Central memory CD8-positive, alpha-beta T cell (primary cell): Measurements from ENCODE around the gene CYP3A5.
A peak's percentile ranks its signal among the peaks of the same experiment; 100 is the strongest.

ENCODE experiments used
- ATAC-seq: fragments of 150-1000 bp; cut with Tn5 transposase; replicated peaks from 2 replicates; pipeline ENCODE4 v1.10.0; 2022; ENCODE audit warnings: mild to moderate bottlenecking, moderate FRiP score, moderate number of reproducible peaks; ENCODE audit not compliant: poor library complexity, severe bottlenecking; ENCODE audit errors: extremely low read depth
- DNase-seq, 2 donors: peaks; one replicate each; pipeline ENCODE4 v3.0.0; 2021; ENCODE audit warnings: low spot score in 2 of 2
- H3K27ac Mint-ChIP-seq: one replicate; pipeline ENCODE4 v1.8.0; 2022; ENCODE audit warnings: low read depth, mild to moderate bottlenecking, moderate library complexity, mixed read lengths
- H3K27me3 Mint-ChIP-seq: one replicate; pipeline ENCODE4 v1.8.0; 2022; ENCODE audit warnings: mixed read lengths
- H3K36me3 Mint-ChIP-seq: one replicate; pipeline ENCODE4 v1.8.0; 2022; ENCODE audit warnings: mild to moderate bottlenecking, moderate library complexity, mixed read lengths; ENCODE audit not compliant: insufficient read depth
- H3K4me1 Mint-ChIP-seq: one replicate; pipeline ENCODE4 v1.8.0; 2022; ENCODE audit warnings: mixed read lengths
- H3K4me3 Mint-ChIP-seq: one replicate; pipeline ENCODE4 v1.8.0; 2022; ENCODE audit warnings: mild to moderate bottlenecking, moderate library complexity, mixed read lengths
- H3K9me3 Mint-ChIP-seq: one replicate; pipeline ENCODE4 v1.8.0; 2022; ENCODE audit warnings: mixed read lengths

Gene CYP3A5

GRCh38 chr7:99626661-99627060 is 53.1 kb downstream of the CYP3A5 start:
- H3K36me3 Mint-ChIP-seq: peaks cover 52% of the 10 kb centered on the region
- peak overlapping the region; percentile 67 for H3K27ac Mint-ChIP-seq
- ATAC-seq (no peak), DNase-seq (no peak)
- peaks cover 43% of the 10 kb centered on the region for H3K4me1 Mint-ChIP-seq
- no peak overlapping the region for H3K4me3 Mint-ChIP-seq
- no peaks in the 10 kb centered on the region for H3K9me3 Mint-ChIP-seq
- no peaks in the 10 kb centered on the region for H3K27me3 Mint-ChIP-seq

GRCh38 chr7:99625961-99626360 is 53.8 kb downstream of the CYP3A5 start:
- Mint-ChIP-seq H3K4me1 (peaks cover 39% of the 10 kb centered on the region), H3K36me3 (peaks cover 53% of the 10 kb centered on the region)

GRCh38 chr7:99625321-99625720 is 54.5 kb downstream of the CYP3A5 start:
- Mint-ChIP-seq H3K4me3 (peak overlapping the region; percentile 83), H3K27me3 (no peaks in the 10 kb centered on the region), H3K36me3 (peaks cover 52% of the 10 kb centered on the region), H3K9me3 (no peaks in the 10 kb centered on the region), H3K4me1 (peaks cover 34% of the 10 kb centered on the region), H3K27ac (peak overlapping the region; percentile 94)
- DNase-seq: no peak
- ATAC-seq: no peak

More at GRCh38 chr7:99625961-99626360, 53.8 kb downstream of the CYP3A5 start:
- peak overlapping the region; percentile 67 for H3K27ac Mint-ChIP-seq
- H3K9me3 Mint-ChIP-seq: no peaks in the 10 kb centered on the region
- no peak overlapping the region for H3K4me3 Mint-ChIP-seq
- no peak for DNase-seq
- no peaks in the 10 kb centered on the region for H3K27me3 Mint-ChIP-seq
- ATAC-seq: no peak

- peaks cover 57% of the 10 kb centered on the region for H3K36me3 Mint-ChIP-seq
- H3K4me1 Mint-ChIP-seq: peaks cover 36% of the 10 kb centered on the region
- peak overlapping the region; percentile 94 for H3K27ac Mint-ChIP-seq
- H3K9me3 Mint-ChIP-seq: no peaks in the 10 kb centered on the region
- peak; percentile 97 for ATAC-seq
- H3K4me3 Mint-ChIP-seq: peak overlapping the region; percentile 83
- no peaks in the 10 kb centered on the region for H3K27me3 Mint-ChIP-seq
- peak; percentile 60 to 71 for DNase-seq
These were observed 55.3 kb downstream of the CYP3A5 start for GRCh38 chr7:99624484-99624883.

- Mint-ChIP-seq H3K27ac (peak overlapping the region; percentile 94), H3K4me3 (peak overlapping the region; percentile 83), H3K36me3 (peaks cover 58% of the 10 kb centered on the region), H3K9me3 (no peaks in the 10 kb centered on the region), H3K4me1 (peaks cover 42% of the 10 kb centered on the region), H3K27me3 (no peaks in the 10 kb centered on the region)
- ATAC-seq (peak; percentile 36), DNase-seq (no peak)
These were observed 55.9 kb downstream of the CYP3A5 start for GRCh38 chr7:99623702-99624447.

GRCh38 chr7:99623091-99623693 is 56.6 kb downstream of the CYP3A5 start:
- DNase-seq (no peak), ATAC-seq (no peak)
- H3K27ac Mint-ChIP-seq: peak overlapping the region; percentile 94
- H3K9me3 Mint-ChIP-seq: no peaks in the 10 kb centered on the region
- no peaks in the 10 kb centered on the region for H3K27me3 Mint-ChIP-seq
- peaks cover 48% of the 10 kb centered on the region for H3K4me1 Mint-ChIP-seq
- peaks cover 54% of the 10 kb centered on the region for H3K36me3 Mint-ChIP-seq
- H3K4me3 Mint-ChIP-seq: peak overlapping the region; percentile 83

GRCh38 chr7:99622596-99622995 is 57.2 kb downstream of the CYP3A5 start:
- no peaks in the 10 kb centered on the region for H3K9me3 Mint-ChIP-seq
- no peak for ATAC-seq
- H3K27ac Mint-ChIP-seq: no peak overlapping the region
- H3K4me3 Mint-ChIP-seq: no peak overlapping the region
- no peaks in the 10 kb centered on the region for H3K27me3 Mint-ChIP-seq
- no peak for DNase-seq
- H3K4me1 Mint-ChIP-seq: peaks cover 54% of the 10 kb centered on the region
- peaks cover 49% of the 10 kb centered on the region for H3K36me3 Mint-ChIP-seq

- H3K4me1 Mint-ChIP-seq: peaks cover 63% of the 10 kb centered on the region
- H3K36me3 Mint-ChIP-seq: peaks cover 45% of the 10 kb centered on the region
- ATAC-seq (no peak), DNase-seq (no peak)
- H3K9me3 Mint-ChIP-seq: no peaks in the 10 kb centered on the region
- no peak overlapping the region for H3K4me3 Mint-ChIP-seq
- no peak overlapping the region for H3K27ac Mint-ChIP-seq
- H3K27me3 Mint-ChIP-seq: no peaks in the 10 kb centered on the region
These were observed 58.5 kb downstream of the CYP3A5 start for GRCh38 chr7:99621271-99621670.

- peaks cover 59% of the 10 kb centered on the region for H3K4me1 Mint-ChIP-seq
- H3K36me3 Mint-ChIP-seq: peaks cover 40% of the 10 kb centered on the region
- H3K27ac Mint-ChIP-seq: no peak overlapping the region
- ATAC-seq (no peak), DNase-seq (no peak)
- no peaks in the 10 kb centered on the region for H3K27me3 Mint-ChIP-seq
- H3K4me3 Mint-ChIP-seq: no peak overlapping the region
- H3K9me3 Mint-ChIP-seq: no peaks in the 10 kb centered on the region
These were observed 60.1 kb downstream of the CYP3A5 start for GRCh38 chr7:99619571-99620130.

GRCh38 chr7:99618726-99619125 is 61.1 kb downstream of the CYP3A5 start:
- H3K27me3 Mint-ChIP-seq: no peaks in the 10 kb centered on the region
- H3K4me1 Mint-ChIP-seq: peaks cover 50% of the 10 kb centered on the region
- H3K36me3 Mint-ChIP-seq: peaks cover 35% of the 10 kb centered on the region
- peak overlapping the region; percentile 97 for H3K4me3 Mint-ChIP-seq
- DNase-seq (no peak), ATAC-seq (no peak)
- H3K9me3 Mint-ChIP-seq: no peaks in the 10 kb centered on the region
- no peak overlapping the region for H3K27ac Mint-ChIP-seq

- Mint-ChIP-seq H3K36me3 (peaks cover 30% of the 10 kb centered on the region), H3K27ac (peak overlapping the region; percentile 93), H3K27me3 (no peaks in the 10 kb centered on the region), H3K4me3 (peak overlapping the region; percentile 97), H3K9me3 (no peaks in the 10 kb centered on the region), H3K4me1 (peaks cover 42% of the 10 kb centered on the region)
- ATAC-seq (no peak), DNase-seq (no peak)
These were observed 62.5 kb downstream of the CYP3A5 start for GRCh38 chr7:99617192-99617781.

- H3K27ac Mint-ChIP-seq: peak within 1 kb of the TSS; percentile 93
- H3K36me3 Mint-ChIP-seq: peaks cover 24% of the 10 kb centered on the region
- ATAC-seq (peak; percentile 96), DNase-seq (peak; percentile 69 to 73)
- H3K9me3 Mint-ChIP-seq: no peaks in the 10 kb centered on the region
- peak within 1 kb of the TSS; percentile 97 for H3K4me3 Mint-ChIP-seq
- peaks cover 42% of the 10 kb centered on the region for H3K4me1 Mint-ChIP-seq
- H3K27me3 Mint-ChIP-seq: no peaks in the 10 kb centered on the region
These were observed 63.2 kb downstream of the CYP3A5 start, which contains the start of gene ZSCAN25 for GRCh38 chr7:99616359-99617191. TSS of gene ZSCAN25 (plus strand) at chr7:99616946. CDS start at chr7:99619607, 2,661 bp downstream.
